Measurements from ENCODE around the gene OR2V2. TPM values are rescaled to one million over a fixed set of nuclear protein-coding genes. Genes with fewer than 3 reads are reported as not detected.

The OR2V2 gene
- total RNA-seq, 1 experiment from 2014 or later: not detected

DNA sequence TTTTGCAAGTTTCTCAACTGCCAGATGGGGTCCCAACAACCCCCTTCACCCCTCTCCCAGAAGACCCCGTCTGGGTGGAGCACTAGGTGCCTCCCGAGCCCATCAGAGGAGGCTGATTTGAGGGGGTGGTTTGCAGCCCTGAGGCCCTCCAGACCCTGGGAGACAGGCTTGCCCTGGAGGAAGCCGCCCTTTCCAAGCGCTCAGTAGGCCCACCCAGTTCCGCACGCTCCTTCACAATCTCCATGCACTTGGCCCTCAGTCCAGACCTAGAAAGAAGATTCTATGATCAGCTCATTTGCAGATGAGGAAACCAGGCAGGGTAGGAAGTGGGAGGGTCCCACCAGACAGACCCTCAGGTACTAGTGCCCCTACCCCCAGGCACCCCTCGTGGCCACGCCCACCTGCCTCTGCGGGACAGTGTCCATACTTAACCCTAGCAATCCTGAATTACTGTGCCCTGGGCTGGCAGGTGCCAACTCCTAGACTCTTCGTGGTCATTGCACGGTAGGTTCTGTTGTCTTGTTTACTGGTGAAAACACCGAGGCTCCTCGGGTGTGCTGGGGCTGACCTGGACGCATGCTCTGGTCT, 38.7 kb upstream of the OR2V2 start:
- Histone ChIP-seq H3K4me3 (ENCODE audit: low read length) (no peak overlapping the region), H3K4me2 (ENCODE audit: low read length) (no peak overlapping the region)
- CTCF ChIA-PET: interaction anchor here (0.6 kb wide), 1 partner anchor 43 kb away, joined by 3 read pairs; no protein-coding TSS in a partner anchor

DNA sequence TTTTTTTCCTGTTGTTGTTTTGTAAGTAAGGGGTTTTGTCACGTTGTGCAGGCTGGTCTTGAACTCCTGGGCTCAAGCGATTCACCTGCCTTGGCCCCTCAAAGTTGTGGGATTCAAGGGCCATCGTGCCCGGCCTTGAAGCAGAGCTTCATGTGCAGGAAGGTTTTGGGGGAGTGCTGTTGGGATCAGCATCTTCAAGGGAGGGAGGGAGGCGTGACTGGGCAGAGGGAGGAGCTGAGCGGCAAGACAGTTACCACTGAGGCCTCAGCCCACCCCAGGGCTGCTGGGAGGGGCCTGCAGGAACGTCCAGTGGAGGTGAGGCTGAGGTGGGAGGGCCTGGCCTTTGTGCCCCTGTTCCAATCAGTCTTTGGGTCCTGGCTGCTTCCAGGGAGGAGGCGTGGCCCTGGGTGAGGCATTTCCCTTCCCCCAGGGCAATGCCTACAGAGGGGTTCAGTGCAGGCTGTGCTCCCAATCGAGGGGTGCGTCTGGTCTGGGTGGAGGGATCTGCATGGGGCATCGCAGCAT, 37.8 kb upstream of the OR2V2 start:
- Histone ChIP-seq H3K36me3 (ENCODE audit: low read depth, low read length) (no peaks in the 10 kb centered on the region), H4K20me1 (ENCODE audit: low read length) (no peaks in the 10 kb centered on the region), H3F3A (ENCODE audit: low read length, unreplicated experiment) (no peaks in the 10 kb centered on the region), H3K4me3 (ENCODE audit: low read length) (no peak overlapping the region), H2AFZ (ENCODE audit: low read length) (no peak overlapping the region), H3K27ac (ENCODE audit: low read length) (no peak overlapping the region), H3K9ac (ENCODE audit: low read length) (no peak overlapping the region), H3K27me3 (ENCODE audit: low read length) (no peaks in the 10 kb centered on the region), H3K9me3 (ENCODE audit: low read length) (no peaks in the 10 kb centered on the region), H3K4me2 (ENCODE audit: low read length) (no peak overlapping the region), H3K4me1 (ENCODE audit: insufficient read depth, low read length) (peaks cover under 1% of the 10 kb centered on the region; the same call in 1 of the 2 replicates), H3K79me2 (ENCODE audit: low read length) (no peaks in the 10 kb centered on the region), H3K9me2 (replicated peaks; ENCODE audit: low read length) (no peaks in the 10 kb centered on the region)
- ATAC-seq (no peak), DNase-seq (no peak)
- no TSS peak for BruUV-seq (replicated peaks)
- no peak for TF ChIP-seq EZH2phosphoT487 (IDR thresholded peaks at IDR 0.05; ENCODE audit: borderline replicate concordance, low read length)
- TF ChIP-seq EZH2 (IDR thresholded peaks at IDR 0.05; ENCODE audit: low read length, unreplicated experiment): no peak
- TF ChIP-seq, protein P1, sequence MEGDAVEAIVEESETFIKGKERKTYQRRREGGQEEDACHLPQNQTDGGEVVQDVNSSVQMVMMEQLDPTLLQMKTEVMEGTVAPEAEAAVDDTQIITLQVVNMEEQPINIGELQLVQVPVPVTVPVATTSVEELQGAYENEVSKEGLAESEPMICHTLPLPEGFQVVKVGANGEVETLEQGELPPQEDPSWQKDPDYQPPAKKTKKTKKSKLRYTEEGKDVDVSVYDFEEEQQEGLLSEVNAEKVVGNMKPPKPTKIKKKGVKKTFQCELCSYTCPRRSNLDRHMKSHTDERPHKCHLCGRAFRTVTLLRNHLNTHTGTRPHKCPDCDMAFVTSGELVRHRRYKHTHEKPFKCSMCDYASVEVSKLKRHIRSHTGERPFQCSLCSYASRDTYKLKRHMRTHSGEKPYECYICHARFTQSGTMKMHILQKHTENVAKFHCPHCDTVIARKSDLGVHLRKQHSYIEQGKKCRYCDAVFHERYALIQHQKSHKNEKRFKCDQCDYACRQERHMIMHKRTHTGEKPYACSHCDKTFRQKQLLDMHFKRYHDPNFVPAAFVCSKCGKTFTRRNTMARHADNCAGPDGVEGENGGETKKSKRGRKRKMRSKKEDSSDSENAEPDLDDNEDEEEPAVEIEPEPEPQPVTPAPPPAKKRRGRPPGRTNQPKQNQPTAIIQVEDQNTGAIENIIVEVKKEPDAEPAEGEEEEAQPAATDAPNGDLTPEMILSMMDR (conservative IDR thresholded peaks at IDR 0.05; ENCODE audit: low read depth, low read length): no peak
- intact Hi-C loops (cut with micrococcal nuclease): no loop called here
- POLR2A ChIA-PET (ENCODE audit: unreplicated experiment): no interaction called here
- CTCF ChIA-PET: no interaction called here

More for the DNA sequence above, 38.7 kb upstream of the OR2V2 start:
- Histone ChIP-seq H4K20me1 (ENCODE audit: low read length) (no peaks in the 10 kb centered on the region), H3K9me3 (ENCODE audit: low read length) (no peaks in the 10 kb centered on the region), H3K4me1 (ENCODE audit: insufficient read depth, low read length) (no peaks in the 10 kb centered on the region), H3K36me3 (ENCODE audit: low read depth, low read length) (no peaks in the 10 kb centered on the region), H2AFZ (ENCODE audit: low read length) (no peak overlapping the region), H3K79me2 (ENCODE audit: low read length) (no peaks in the 10 kb centered on the region), H3K27ac (ENCODE audit: low read length) (no peak overlapping the region), H3F3A (ENCODE audit: low read length, unreplicated experiment) (no peaks in the 10 kb centered on the region), H3K27me3 (ENCODE audit: low read length) (no peaks in the 10 kb centered on the region), H3K9ac (ENCODE audit: low read length) (no peak overlapping the region), H3K9me2 (replicated peaks; ENCODE audit: low read length) (no peaks in the 10 kb centered on the region)
- intact Hi-C loops (cut with micrococcal nuclease): no loop called here
- ATAC-seq (no peak), DNase-seq (no peak)
- POLR2A ChIA-PET (ENCODE audit: unreplicated experiment): no interaction called here
- TF ChIP-seq EZH2 (IDR thresholded peaks at IDR 0.05; ENCODE audit: low read length, unreplicated experiment) (no peak), EZH2phosphoT487 (IDR thresholded peaks at IDR 0.05; ENCODE audit: borderline replicate concordance, low read length) (no peak)
- TF ChIP-seq, protein P1 (conservative IDR thresholded peaks at IDR 0.05; ENCODE audit: low read depth, low read length): no peak
- BruUV-seq (replicated peaks): no TSS peak

- Histone ChIP-seq H3K9me2 (replicated peaks; ENCODE audit: low read length) (no peaks in the 10 kb centered on the region), H4K20me1 (ENCODE audit: low read length) (no peaks in the 10 kb centered on the region), H3F3A (ENCODE audit: low read length, unreplicated experiment) (no peaks in the 10 kb centered on the region), H3K9me3 (ENCODE audit: low read length) (no peaks in the 10 kb centered on the region), H2AFZ (ENCODE audit: low read length) (no peak overlapping the region), H3K79me2 (ENCODE audit: low read length) (no peaks in the 10 kb centered on the region), H3K27me3 (ENCODE audit: low read length) (no peaks in the 10 kb centered on the region), H3K27ac (ENCODE audit: low read length) (no peak overlapping the region), H3K9ac (ENCODE audit: low read length) (no peak overlapping the region), H3K4me3 (ENCODE audit: low read length) (no peak overlapping the region), H3K4me2 (ENCODE audit: low read length) (no peak overlapping the region), H3K36me3 (ENCODE audit: low read depth, low read length) (no peaks in the 10 kb centered on the region), H3K4me1 (ENCODE audit: insufficient read depth, low read length) (peaks cover 15% of the 10 kb centered on the region)
- ChIA-PET CTCF (no interaction called here), POLR2A (ENCODE audit: unreplicated experiment) (no interaction called here)
- no peak for ATAC-seq
- TF ChIP-seq EZH2phosphoT487 (IDR thresholded peaks at IDR 0.05; ENCODE audit: borderline replicate concordance, low read length) (no peak), EZH2 (IDR thresholded peaks at IDR 0.05; ENCODE audit: low read length, unreplicated experiment) (no peak)
- TF ChIP-seq, protein P1 (conservative IDR thresholded peaks at IDR 0.05; ENCODE audit: low read depth, low read length): no peak
- no TSS peak for BruUV-seq (replicated peaks)
- no peak for DNase-seq
- intact Hi-C loops (cut with micrococcal nuclease): no loop called here
Measured at GRCh38 chr5:181111010-181111409, 36.4 kb upstream of the OR2V2 start.
